ENCODE data around the gene DGKG.

GRCh38 chr3:186144257-186144656 lies 217.8 kb downstream of the DGKG start:
- TF ChIP-seq CTCF (IDR thresholded peaks at IDR 0.05): no peak
- no peak for TF ChIP-seq POLR2A (IDR thresholded peaks at IDR 0.05)

Data from lower leg skin (tissue), 3 donors.